A673 (cell line): ENCODE results near the gene KCNQ4. TPM values are rescaled to one million over a fixed set of nuclear protein-coding genes. Genes with fewer than 3 reads are reported as not detected.

ENCODE experiments used
- BruUV-seq: library from RNA; stranded (reverse); fragments of 400-500 nt; replicated peaks from 2 replicates; lab custom pipeline; 2021; lab: Mats Ljungman, UMichigan
- CTCF ChIA-PET: fragments of 300-600 bp; sonication (Branson Sonifier 250); formaldehyde crosslinking; loops from one replicate; lab custom pipeline; 2022; ENCODE audit warnings: antibody characterized with exemption; lab: Charles Lee
- POLR2A ChIA-PET: fragments of 300-600 bp; sonication (Branson Sonifier 250); formaldehyde crosslinking; loops from one replicate; lab custom pipeline; 2022; ENCODE audit warnings: antibody characterized with exemption; ENCODE audit not compliant: low non-redundant PET; lab: Charles Lee
- DNase-seq: peaks from one replicate; pipeline ENCODE4 v3.0.0-alpha.2; 2015; ENCODE audit warnings: low spot score
- H3K27ac ChIP-seq: fragments of 200-600 bp; sonication (generic); 2 replicates; pipeline ENCODE4 v1.5.1; 2016; ENCODE audit warnings: mixed run types, low read depth, mild to moderate bottlenecking, mixed read lengths, antibody characterized with exemption, low read length; ENCODE audit not compliant: poor library complexity, severe bottlenecking
- H3K27me3 ChIP-seq: fragments of 200-600 bp; sonication (generic); replicated peaks from 2 replicates; pipeline ENCODE4 v1.6.1; 2017; ENCODE audit warnings: mixed run types, low read depth, mild to moderate bottlenecking, mixed read lengths, antibody characterized with exemption, low read length; ENCODE audit not compliant: insufficient read depth, poor library complexity
- H3K36me3 ChIP-seq: fragments of 200-600 bp; sonication (generic); 2 replicates; pipeline ENCODE4 v1.6.1; 2016; ENCODE audit warnings: mixed run types, mild to moderate bottlenecking, mixed read lengths, antibody characterized with exemption, low read length; ENCODE audit not compliant: insufficient read depth, poor library complexity, severe bottlenecking
- H3K4me1 ChIP-seq: fragments of 200-600 bp; sonication (generic); 2 replicates; pipeline ENCODE4 v1.6.1; 2017; ENCODE audit warnings: mixed run types, mild to moderate bottlenecking, mixed read lengths, antibody characterized with exemption, low read length; ENCODE audit not compliant: insufficient read depth, poor library complexity, severe bottlenecking
- H3K4me3 ChIP-seq: fragments of 200-600 bp; sonication (generic); 2 replicates; pipeline ENCODE4 v1.5.1; 2016; ENCODE audit warnings: low read depth, mixed run types, mild to moderate bottlenecking, mixed read lengths, low read length; ENCODE audit not compliant: poor library complexity, severe bottlenecking
- H3K9me3 ChIP-seq: fragments of 200-600 bp; sonication (generic); 2 replicates; pipeline ENCODE4 v1.6.1; 2016; ENCODE audit warnings: mixed run types, low read depth, mild to moderate bottlenecking, mixed read lengths, antibody characterized with exemption, low read length; ENCODE audit not compliant: poor library complexity, severe bottlenecking
- CTCF ChIP-seq: fragments of 300-800, 200-600 bp; sonication (generic); conservative IDR thresholded peaks from 2 replicates; pipeline ENCODE4 v1.5.1; 2017; ENCODE audit warnings: low read depth, mild to moderate bottlenecking, antibody characterized with exemption, low read length, moderate library complexity, mixed read lengths
- EZH2 ChIP-seq: fragments of 200-600 bp; sonication (generic); IDR thresholded peaks from 2 replicates; pipeline ENCODE4 v1.6.1; 2017; ENCODE audit warnings: borderline replicate concordance, low read depth, mild to moderate bottlenecking, mixed read lengths, antibody characterized with exemption, low read length; ENCODE audit not compliant: poor library complexity, severe bottlenecking
- intact Hi-C: fragments of 100-400 bp; cut with micrococcal nuclease; formaldehyde crosslinking; loops from one replicate; pipeline ENCODE4 v1.10.0; 2022; ENCODE audit not compliant: unreplicated experiment
- total RNA-seq: library from RNA; stranded (reverse); gene quantifications from 2 replicates; pipeline ENCODE4 v1.2.3, GENCODE V29; 2021

The KCNQ4 gene
- total RNA-seq, 1 experiment from 2014 or later = 0.62 TPM

- ChIA-PET CTCF (no interaction called here), POLR2A (no interaction called here)
- TF ChIP-seq EZH2 = no peak
- no peak overlapping the region for H3K27ac ChIP-seq
- H3K4me1 ChIP-seq = no peaks in the 10 kb centered on the region
- intact Hi-C loops = no loop called here
- no peak overlapping the region for H3K4me3 ChIP-seq
- no TSS peak for BruUV-seq
- H3K9me3 ChIP-seq = no peaks in the 10 kb centered on the region
- H3K36me3 ChIP-seq = peaks cover 84% of the 10 kb centered on the region
- DNase-seq = no peak
- H3K27me3 ChIP-seq = no peaks in the 10 kb centered on the region
These were observed 28.5 kb upstream of the KCNQ4 start for GRCh38 chr1:40755067-40755466.

- Histone ChIP-seq H3K27me3 (no peaks in the 10 kb centered on the region), H3K27ac (no peak overlapping the region), H3K36me3 (peaks cover 87% of the 10 kb centered on the region), H3K4me1 (no peaks in the 10 kb centered on the region), H3K9me3 (no peaks in the 10 kb centered on the region), H3K4me3 (no peak overlapping the region)
- ChIA-PET POLR2A (no interaction called here), CTCF (interaction anchor here (0.9 kb wide), 1 partner anchor 192 kb away, joined by 8 read pairs; no protein-coding TSS in a partner anchor)
- no peak for TF ChIP-seq EZH2
- no peak for TF ChIP-seq CTCF
- BruUV-seq = no TSS peak
- no peak for DNase-seq
- intact Hi-C loops = no loop called here
These were observed 27.1 kb upstream of the KCNQ4 start for GRCh38 chr1:40756523-40756922.

- BruUV-seq = no TSS peak
- Histone ChIP-seq H3K27me3 (no peaks in the 10 kb centered on the region), H3K9me3 (no peaks in the 10 kb centered on the region), H3K36me3 (peaks cover 85% of the 10 kb centered on the region), H3K4me1 (no peaks in the 10 kb centered on the region), H3K27ac (no peak overlapping the region), H3K4me3 (no peak overlapping the region)
- DNase-seq = no peak
- ChIA-PET CTCF (interaction anchor here (0.9 kb wide), 1 partner anchor 192 kb away, joined by 8 read pairs; no protein-coding TSS in a partner anchor), POLR2A (no interaction called here)
- intact Hi-C loops = no loop called here
- TF ChIP-seq CTCF = no peak
- TF ChIP-seq EZH2 = no peak
These were observed 26.5 kb upstream of the KCNQ4 start for GRCh38 chr1:40757084-40757483.

GRCh38 chr1:40758004-40758403 lies 25.6 kb upstream of the KCNQ4 start:
- Histone ChIP-seq H3K27ac (no peak overlapping the region), H3K9me3 (no peaks in the 10 kb centered on the region), H3K27me3 (no peaks in the 10 kb centered on the region), H3K36me3 (peaks cover 78% of the 10 kb centered on the region), H3K4me3 (no peak overlapping the region), H3K4me1 (no peaks in the 10 kb centered on the region)
- intact Hi-C loops = no loop called here
- TF ChIP-seq EZH2 (no peak), CTCF (no peak)
- ChIA-PET POLR2A (no interaction called here), CTCF (no interaction called here)
- no TSS peak for BruUV-seq
- DNase-seq = no peak
